ENCODE results near the gene PIAS2. TPM values are rescaled to one million over a fixed set of nuclear protein-coding genes. Genes with fewer than 3 reads are reported as not detected.

The PIAS2 gene
- total and polyA plus RNA-seq, 9 of the 15 experiments (the other 6 are each of a cell fraction or from before 2014, with no cell fraction given): 2.9 to 23.9 (median 12.0) TPM

- TF ChIP-seq IRF9 (tag; IDR thresholded peaks at IDR 0.05): no peak
- no peak for TF ChIP-seq TEAD2 (tag; IDR thresholded peaks at IDR 0.05)
- no peak for TF ChIP-seq NCOA6 (IDR thresholded peaks at IDR 0.05)
- TF ChIP-seq REST (IDR thresholded peaks at IDR 0.05; ENCODE audit: borderline replicate concordance): no peak
- TF ChIP-seq REST (CRISPR knock-in tag; IDR thresholded peaks at IDR 0.05; ENCODE audit: low read depth): no peak
- no peak for TF ChIP-seq ATF3 (IDR thresholded peaks at IDR 0.05)
- TF ChIP-seq ATF3 (CRISPR knock-in tag; conservative IDR thresholded peaks at IDR 0.05): no peak
- no peak for TF ChIP-seq MTA1 (IDR thresholded peaks at IDR 0.05; ENCODE audit: borderline replicate concordance)
- no peak for TF ChIP-seq ZNF655 (CRISPR knock-in tag; IDR thresholded peaks at IDR 0.05)
- TF ChIP-seq ZNF224 (CRISPR knock-in tag; IDR thresholded peaks at IDR 0.05): no peak
- no peak for TF ChIP-seq HDAC1 (IDR thresholded peaks at IDR 0.05)
- no peak for TF ChIP-seq ZC3H11A (IDR thresholded peaks at IDR 0.05; ENCODE audit: low read depth, low read length)
- TF ChIP-seq DLX4 (CRISPR knock-in tag; IDR thresholded peaks at IDR 0.05): no peak
- TF ChIP-seq ELF2 (CRISPR knock-in tag; IDR thresholded peaks at IDR 0.05): no peak
- no peak for TF ChIP-seq SNAPC5 (CRISPR knock-in tag; IDR thresholded peaks at IDR 0.05)
- TF ChIP-seq CAMTA2 (CRISPR knock-in tag; conservative IDR thresholded peaks at IDR 0.05): no peak
- TF ChIP-seq ZNF384 (IDR thresholded peaks at IDR 0.05; ENCODE audit: low read depth, low read length): no peak
- no peak for TF ChIP-seq ZZZ3 (IDR thresholded peaks at IDR 0.05)
These were observed 73.9 kb downstream of the PIAS2 start (continued) for GRCh38 chr18:46843372-46843771.
